Ecto neural progenitor cell (in vitro differentiated cells): Measurements from ENCODE around the gene PLEKHM2.

Experiments
- DNase-seq: peaks from one replicate; pipeline ENCODE4 v3.0.0-alpha.2; 2018; ENCODE audit warnings: low spot score

PLEKHM2 gene

GRCh38 chr1:15701784-15702183, 17.7 kb downstream of the PLEKHM2 start:
- no peak for DNase-seq

GRCh38 chr1:15702722-15703550, 18.8 kb downstream of the PLEKHM2 start:
- DNase-seq = no peak

DNA sequence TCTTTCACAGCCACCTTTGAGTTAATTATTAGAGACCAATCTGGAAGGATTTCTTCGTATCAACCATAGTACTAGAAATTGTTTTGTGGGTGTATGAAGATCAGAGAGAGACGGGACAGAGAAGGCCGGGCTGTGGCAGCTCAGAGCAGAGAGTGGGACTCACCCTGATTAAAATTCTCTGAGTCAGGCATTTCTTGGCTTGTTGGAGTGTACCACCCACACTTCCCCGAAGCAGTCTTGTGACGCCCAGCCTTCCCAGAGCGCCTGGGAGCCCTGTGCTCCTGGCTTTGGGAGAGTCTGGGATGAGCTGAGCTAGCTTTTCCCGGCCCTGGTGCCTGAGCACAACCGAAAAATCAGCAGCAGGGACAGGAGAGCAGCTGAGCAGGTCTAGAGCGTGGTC, 19.4 kb downstream of the PLEKHM2 start:
- no peak for DNase-seq

DNA sequence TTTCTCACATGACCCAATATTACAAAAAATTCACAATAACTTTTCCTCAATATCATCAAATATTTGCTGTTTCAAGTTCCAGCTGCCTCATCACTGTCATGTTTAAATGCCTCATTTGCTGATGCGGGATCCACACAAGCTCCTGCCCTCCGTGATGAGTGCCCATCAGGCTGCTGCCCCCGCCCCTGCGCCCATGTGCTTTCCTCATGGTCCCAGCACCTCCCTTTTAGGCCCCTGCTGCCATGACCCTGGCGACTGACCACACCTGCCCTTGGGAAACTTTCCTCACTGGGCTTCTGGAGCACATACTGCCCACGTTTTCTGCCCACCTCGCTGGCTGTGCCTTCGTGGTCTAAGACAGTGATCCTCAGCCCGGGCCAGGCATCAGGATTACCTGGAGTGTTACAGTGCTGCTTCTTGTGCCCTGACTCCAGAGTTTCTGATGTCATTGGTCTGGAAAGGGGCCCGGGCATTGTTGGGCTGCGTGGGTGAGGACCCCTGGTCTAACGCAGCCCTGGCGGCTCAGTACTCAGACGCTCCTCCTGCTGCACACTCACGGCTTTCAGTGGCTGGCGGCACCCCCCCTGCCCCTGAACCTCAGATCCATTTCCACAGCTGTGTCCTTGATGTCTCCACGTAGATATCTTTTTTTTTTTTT, 20.5 kb downstream of the PLEKHM2 start:
- DNase-seq = no peak

DNA sequence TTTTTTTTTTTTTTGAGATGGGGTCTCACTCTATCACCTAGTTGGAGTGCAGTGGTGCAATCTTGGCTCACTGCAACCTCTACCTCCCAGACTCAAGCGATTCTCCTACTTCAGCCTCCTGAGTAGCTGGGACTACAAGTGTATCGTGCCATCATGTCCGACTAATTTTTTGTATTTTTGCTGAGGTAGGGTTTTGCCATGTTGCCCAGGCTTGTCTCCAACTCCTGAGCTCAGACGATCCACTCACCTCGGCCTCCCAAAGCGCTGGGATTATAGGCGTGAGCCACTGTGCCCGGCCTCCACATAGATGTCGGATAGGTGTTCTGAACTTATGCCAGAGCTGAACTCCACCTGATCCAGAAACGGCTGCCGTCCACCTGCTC, 21.1 kb downstream of the PLEKHM2 start:
- DNase-seq = no peak

- no peak for DNase-seq
Measured at GRCh38 chr1:15706751-15707150, 22.6 kb downstream of the PLEKHM2 start.

- no peak for DNase-seq
Measured at GRCh38 chr1:15707239-15707925, 23.3 kb downstream of the PLEKHM2 start.

GRCh38 chr1:15708486-15709137, 24.5 kb downstream of the PLEKHM2 start:
- DNase-seq = no peak

- no peak for DNase-seq
Measured at GRCh38 chr1:15709226-15709625, 25.1 kb downstream of the PLEKHM2 start.

DNA sequence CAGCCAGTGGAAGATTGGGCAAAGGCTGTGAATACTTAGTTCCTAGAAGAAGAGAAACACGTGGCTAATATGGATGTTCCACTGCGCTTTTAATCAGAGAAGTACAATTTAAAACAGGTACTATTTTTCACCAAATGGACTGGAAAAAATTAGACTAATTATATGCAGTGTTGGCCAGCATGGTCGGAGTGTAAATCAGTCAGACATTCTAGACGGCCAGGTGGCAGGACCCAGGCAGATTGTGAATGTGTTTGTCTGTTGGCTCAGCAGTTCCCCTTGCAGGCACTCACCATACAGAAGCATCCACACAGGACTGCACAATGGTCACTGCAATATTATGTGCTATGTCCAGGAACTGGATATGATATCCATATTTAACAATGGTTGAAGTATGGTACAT, 28.0 kb downstream of the PLEKHM2 start:
- no peak for DNase-seq

- no peak for DNase-seq
Measured at GRCh38 chr1:15714406-15715136, 30.5 kb downstream of the PLEKHM2 start.

DNA sequence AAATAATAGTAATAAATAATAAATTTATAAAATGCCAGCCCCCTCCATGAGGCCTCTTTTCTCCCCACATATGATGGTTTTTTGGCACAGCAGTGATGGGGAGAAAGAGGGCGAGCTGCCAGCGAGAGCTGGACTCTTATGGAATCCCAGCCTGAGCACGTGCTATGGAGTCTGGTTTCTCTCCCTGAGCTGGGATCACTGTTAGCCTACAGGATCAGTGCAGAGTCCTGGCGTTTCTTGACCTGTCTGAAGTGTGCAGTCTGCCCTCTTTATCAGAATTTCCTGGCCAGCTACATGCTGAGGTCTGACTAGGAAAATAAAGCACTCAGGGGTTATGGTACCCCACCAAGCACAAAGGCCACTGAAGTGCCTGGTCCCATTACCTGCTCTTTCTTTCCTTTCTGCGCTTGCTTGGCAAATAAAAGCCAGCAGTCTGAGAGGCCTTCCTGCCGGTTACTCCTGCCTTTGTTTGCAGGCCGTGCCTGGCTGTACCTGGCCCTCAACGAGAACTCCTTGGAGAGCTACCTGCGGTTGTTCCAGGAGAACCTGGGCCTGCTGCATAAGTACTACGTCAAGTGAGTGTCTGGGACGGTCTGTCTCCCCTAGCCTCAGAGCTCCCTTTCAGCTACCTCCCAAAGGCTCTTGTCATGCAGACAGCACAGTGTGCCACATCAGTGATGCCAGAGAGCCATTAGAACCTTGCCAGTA, 33.5 kb downstream of the PLEKHM2 start:
- DNase-seq = no peak

DNA sequence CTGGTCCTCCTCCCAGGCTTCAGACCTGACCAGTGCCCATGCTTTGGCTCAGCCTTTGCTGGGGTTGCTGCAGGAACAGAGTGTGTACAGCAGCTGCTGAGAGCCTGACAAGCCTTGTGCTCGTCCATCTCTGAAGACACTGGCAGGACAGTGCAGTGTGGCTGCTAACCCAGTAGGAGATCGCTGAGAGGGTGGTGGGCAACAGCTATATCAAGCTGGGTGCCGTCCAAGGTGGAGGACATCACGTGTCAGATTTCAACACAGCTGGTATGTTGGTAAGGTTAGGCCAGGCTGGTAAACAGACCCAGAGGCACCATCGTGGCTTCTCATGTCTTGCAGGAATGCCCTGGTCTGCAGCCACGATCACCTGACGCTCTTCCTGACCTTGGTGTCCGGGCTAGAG, 34.1 kb downstream of the PLEKHM2 start:
- DNase-seq = no peak

GRCh38 chr1:15719381-15720120, 35.4 kb downstream of the PLEKHM2 start:
- no peak for DNase-seq

GRCh38 chr1:15720861-15721260, 36.7 kb downstream of the PLEKHM2 start:
- DNase-seq = no peak

- no peak for DNase-seq
Measured at GRCh38 chr1:15722411-15722810, 38.3 kb downstream of the PLEKHM2 start.

DNA sequence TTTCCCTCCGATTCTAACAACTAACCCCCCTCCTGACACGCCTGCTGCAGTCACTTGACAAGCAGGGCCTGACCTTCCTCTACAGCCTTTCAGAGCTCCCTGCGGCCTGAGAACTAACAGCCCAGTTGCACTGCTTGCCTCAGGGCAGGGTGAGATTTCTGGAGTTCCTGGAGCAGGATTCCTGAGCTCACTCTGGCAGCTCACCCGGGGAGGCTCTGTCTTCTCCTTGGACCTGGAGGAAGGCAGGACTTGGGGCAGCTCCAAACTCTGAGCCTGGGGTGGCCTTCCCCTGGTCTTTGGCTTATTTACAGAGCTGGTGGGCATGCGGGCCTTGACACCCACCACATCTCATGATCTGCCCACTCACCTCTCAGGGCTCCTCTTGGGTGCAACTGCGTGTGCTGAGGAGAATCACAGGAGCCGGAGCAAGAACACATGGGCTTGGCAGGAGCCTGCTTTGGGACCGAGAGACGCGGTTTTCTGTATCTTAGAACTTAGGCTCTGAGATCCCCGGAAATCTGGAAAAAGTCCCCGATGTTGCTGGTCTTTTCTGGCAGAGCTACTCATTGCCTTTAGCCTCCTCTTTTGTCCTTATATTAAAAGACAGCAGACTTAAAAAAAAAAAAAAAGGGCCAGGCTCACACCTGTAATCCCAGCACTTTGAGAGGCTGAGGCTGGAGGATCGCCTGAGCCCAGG, 38.9 kb downstream of the PLEKHM2 start:
- DNase-seq = no peak

GRCh38 chr1:15723631-15724246, 39.6 kb downstream of the PLEKHM2 start:
- no peak for DNase-seq
